Psoas muscle (tissue), 8 donors: Measurements from ENCODE around the gene SPTLC1. TPM values are rescaled to one million over a fixed set of nuclear protein-coding genes. Genes with fewer than 3 reads are reported as not detected.
"Not testable (repeated sequence)": the region's sequence is repeated elsewhere in the genome, so short reads cannot be mapped to it uniquely, and the experiment has no call there.

Source experiments
- ATAC-seq, 4 donors: fragments of 200-7000 bp; cut with Tn5 transposase; one replicate each; pipeline ENCODE4 v1.9.1; 2020; ENCODE audit warnings: moderate library complexity in 3 of 4, mild to moderate bottlenecking in 2 of 4
- DNase-seq, 2 donors: peaks; one replicate each; pipeline ENCODE4 v3.0.0-alpha.2; 2020
- H3K27ac ChIP-seq: fragments of 200-600 bp; one replicate; pipeline ENCODE4 v1.8.0; 2022
- H3K27me3 ChIP-seq, 3 donors: fragments of 200-600 bp in 1 of 3; one replicate each; pipeline versions ENCODE4 v1.6.1 to v1.8.0; 2013 to 2022; ENCODE audit warnings: low read length in 2 of 3, mild to moderate bottlenecking in 2 of 3, moderate library complexity in 1 of 3; ENCODE audit not compliant: insufficient read depth in 3 of 3
- H3K36me3 ChIP-seq, 2 donors: fragments of 200-600 bp in 1 of 2; one replicate each; pipeline versions ENCODE4 v1.6.1 to v1.8.0; 2013 to 2022; ENCODE audit warnings: low read depth in 1 of 2, mild to moderate bottlenecking in 1 of 2, moderate library complexity in 1 of 2; ENCODE audit not compliant: insufficient read depth in 1 of 2
- H3K4me1 ChIP-seq: fragments of 200-600 bp; one replicate; pipeline ENCODE4 v1.8.0; 2022
- H3K4me3 ChIP-seq: fragments of 200-600 bp; one replicate; pipeline ENCODE4 v1.8.0; 2022; ENCODE audit warnings: mild to moderate bottlenecking
- H3K9me3 ChIP-seq: fragments of 200-600 bp; one replicate; pipeline ENCODE4 v1.8.0; 2022
- WGBS, 3 donors: extraction: QIAGEN DNeasy Blood & Tissue Kit; methylation state at CpG; one replicate each; pipeline versions ENCODE4 v1.1.6 to v1.1.7; 2013; 5-methylcytosine and 5-hydroxymethylcytosine counted together
- intact Hi-C, 2 donors: fragments of 100-400 bp; cut with DNase I; formaldehyde crosslinking; loops; one replicate each; pipeline versions ENCODE4 v1.11.0 to v1.14.2; 2022
- polyA plus RNA-seq, 3 donors: library from polyadenylated mRNA; stranded (reverse); fragments of 200-250 nt; gene quantifications; one replicate each; pipeline ENCODE4 v1.2.3, GENCODE V29; 2013
- total RNA-seq, 4 donors: library from RNA; stranded (reverse); fragmentation: NEBNext Ultra II Directional in 2 of 4; extraction: Animal tissue kit (Norgen Biotek cat#: 25700) in 2 of 4; gene quantifications; one replicate each; pipeline versions ENCODE4 v1.2.1 to v1.2.4, GENCODE V29; 2021 to 2023
- TF ChIP-seq, protein P1 (sequence below): fragments of 200-600 bp; IDR thresholded peaks from one replicate; pipeline ENCODE4 v1.8.0; 2022; ENCODE audit warnings: antibody characterized with exemption
- donor health status: healthy with polysubstance abuse.
- donor health status: DM: no; HTN: no; CAD: no; lungs with moderate emphysema.
- donor health status: Bipolar disorder and iron deficiency.
- donor health status: healthy.
- donor health status: DM: yes; HTN: yes; CAD: no.
- donor health status: DM: no; HTN: no; CAD: no.
- donor health status: DM: no; HTN: no; CAD: no.
- donor health status: DM: yes; HTN: yes; CAD: no.

SPTLC1 gene
- total and polyA plus RNA-seq, 7 donors, result 12.2 to 29.8 (median 20.9) TPM

DNA sequence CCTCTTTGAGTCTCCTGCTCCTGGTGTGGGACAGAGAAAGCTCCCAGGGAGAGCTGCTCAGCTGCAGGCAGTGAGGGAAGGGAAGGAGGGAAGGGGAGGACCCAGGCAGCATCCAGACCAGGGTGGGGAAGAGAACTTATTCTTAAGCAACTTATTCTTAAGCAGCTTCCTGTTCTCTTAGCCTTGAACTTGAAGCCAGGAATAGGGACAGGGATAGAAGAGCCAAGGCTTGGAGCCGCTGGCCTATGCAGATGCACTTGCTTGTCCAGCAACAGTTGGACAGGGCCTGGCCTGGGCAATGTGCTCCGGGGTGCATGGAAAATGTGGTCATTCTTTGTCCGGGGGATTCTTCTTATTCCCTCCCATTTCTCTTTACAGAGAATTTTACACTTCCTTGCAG lies 31.4 kb upstream of the SPTLC1 start:
- H3K4me3 ChIP-seq, result no peak overlapping the region
- peak in 2 of 4 donors; percentile 17 to 27 for ATAC-seq
- intact Hi-C loops, result loop anchor here in 1 of 2 donors (10.0 kb wide), 1 partner anchor 78 kb away; no protein-coding TSS in a partner anchor

DNA sequence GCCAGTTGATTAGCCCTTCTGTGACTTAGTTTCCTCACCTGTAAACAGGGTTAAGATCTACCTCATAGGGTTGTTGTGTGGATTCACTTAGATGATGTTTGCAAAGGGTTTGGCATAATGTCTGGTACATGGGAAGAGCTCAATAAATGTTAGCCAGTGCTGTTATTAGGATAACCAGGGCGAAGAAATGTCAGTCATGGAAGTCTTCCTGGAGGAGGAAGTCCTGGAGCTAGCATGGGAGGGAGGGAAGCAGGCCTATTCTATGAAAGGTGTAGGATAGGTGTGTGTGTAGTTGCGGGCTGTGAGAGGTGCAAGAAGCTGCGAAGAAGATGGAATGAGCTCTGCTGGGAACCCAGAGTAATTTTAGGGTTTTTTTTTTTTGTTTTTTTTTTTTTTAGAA lies 30.6 kb upstream of the SPTLC1 start:
- intact Hi-C loops, result loop anchor here in 1 of 2 donors (10.0 kb wide), 1 partner anchor 79 kb away; no protein-coding TSS in a partner anchor
- H3K27ac ChIP-seq, result not testable (repeated sequence)
- WGBS, 3 donors, result 92 to 98% (median 95%) methylated on average over 3 of the region's 3 CpGs

More for the DNA sequence above, 31.4 kb upstream of the SPTLC1 start:
- no peaks in the 10 kb centered on the region for H3K9me3 ChIP-seq
- H3K36me3 ChIP-seq, result no peaks in the 10 kb centered on the region
- TF ChIP-seq, protein P1, sequence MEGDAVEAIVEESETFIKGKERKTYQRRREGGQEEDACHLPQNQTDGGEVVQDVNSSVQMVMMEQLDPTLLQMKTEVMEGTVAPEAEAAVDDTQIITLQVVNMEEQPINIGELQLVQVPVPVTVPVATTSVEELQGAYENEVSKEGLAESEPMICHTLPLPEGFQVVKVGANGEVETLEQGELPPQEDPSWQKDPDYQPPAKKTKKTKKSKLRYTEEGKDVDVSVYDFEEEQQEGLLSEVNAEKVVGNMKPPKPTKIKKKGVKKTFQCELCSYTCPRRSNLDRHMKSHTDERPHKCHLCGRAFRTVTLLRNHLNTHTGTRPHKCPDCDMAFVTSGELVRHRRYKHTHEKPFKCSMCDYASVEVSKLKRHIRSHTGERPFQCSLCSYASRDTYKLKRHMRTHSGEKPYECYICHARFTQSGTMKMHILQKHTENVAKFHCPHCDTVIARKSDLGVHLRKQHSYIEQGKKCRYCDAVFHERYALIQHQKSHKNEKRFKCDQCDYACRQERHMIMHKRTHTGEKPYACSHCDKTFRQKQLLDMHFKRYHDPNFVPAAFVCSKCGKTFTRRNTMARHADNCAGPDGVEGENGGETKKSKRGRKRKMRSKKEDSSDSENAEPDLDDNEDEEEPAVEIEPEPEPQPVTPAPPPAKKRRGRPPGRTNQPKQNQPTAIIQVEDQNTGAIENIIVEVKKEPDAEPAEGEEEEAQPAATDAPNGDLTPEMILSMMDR, result no peak
- no peaks in the 10 kb centered on the region for H3K4me1 ChIP-seq
- peak in 1 of 2 donors; percentile 38 for DNase-seq
- peaks cover 0 to 10% (median 0%) of the 10 kb centered on the region in 3 donors for H3K27me3 ChIP-seq
- 15 to 27% (median 20%) methylated on average over 3 of the region's 3 CpGs for WGBS, 3 donors
- H3K27ac ChIP-seq, result no peak overlapping the region

DNA sequence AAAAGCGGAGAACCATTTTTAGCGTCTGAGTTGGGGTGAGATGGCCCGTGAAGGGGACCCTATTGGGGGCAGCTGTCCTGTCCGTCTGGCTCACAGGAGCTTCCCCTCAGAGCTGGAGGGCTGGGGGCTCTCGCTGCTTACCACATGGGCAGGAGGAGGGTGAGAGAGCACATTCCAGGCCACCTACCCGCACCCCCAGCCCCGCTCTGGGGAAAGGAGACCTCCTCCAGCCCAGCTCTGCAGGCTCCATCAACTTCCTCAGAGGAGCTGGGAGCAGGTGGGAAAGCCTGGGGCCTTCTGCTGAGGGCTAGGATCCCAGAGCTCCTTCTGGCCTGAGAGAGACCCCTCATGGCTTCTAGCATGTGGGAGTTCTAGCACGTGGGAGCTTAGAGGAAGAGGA lies 27.1 kb upstream of the SPTLC1 start:
- Histone ChIP-seq H3K36me3 (no peaks in the 10 kb centered on the region), H3K27ac (no peak overlapping the region), H3K27me3 (peaks cover 0 to 27% (median 11%) of the 10 kb centered on the region in 3 donors), H3K4me3 (no peak overlapping the region), H3K4me1 (no peaks in the 10 kb centered on the region), H3K9me3 (no peaks in the 10 kb centered on the region)
- intact Hi-C loops, result loop anchor here in 1 of 2 donors (10.0 kb wide), 1 partner anchor 82 kb away; no protein-coding TSS in a partner anchor
- ATAC-seq, result no peak
- DNase-seq, result no peak
- WGBS, 3 donors, result 66 to 74% (median 66%) methylated on average over 8 of the region's 8 CpGs
- TF ChIP-seq, protein P1, result no peak

More for the DNA sequence above, 30.6 kb upstream of the SPTLC1 start:
- H3K4me1 ChIP-seq, H3K9me3 ChIP-seq, H3K4me3 ChIP-seq, DNase-seq, H3K36me3 ChIP-seq, ATAC-seq: not testable (repeated sequence)
- H3K27me3 ChIP-seq, result peaks cover 0 to 19% (median 6%) of the 10 kb centered on the region in 3 donors

DNA sequence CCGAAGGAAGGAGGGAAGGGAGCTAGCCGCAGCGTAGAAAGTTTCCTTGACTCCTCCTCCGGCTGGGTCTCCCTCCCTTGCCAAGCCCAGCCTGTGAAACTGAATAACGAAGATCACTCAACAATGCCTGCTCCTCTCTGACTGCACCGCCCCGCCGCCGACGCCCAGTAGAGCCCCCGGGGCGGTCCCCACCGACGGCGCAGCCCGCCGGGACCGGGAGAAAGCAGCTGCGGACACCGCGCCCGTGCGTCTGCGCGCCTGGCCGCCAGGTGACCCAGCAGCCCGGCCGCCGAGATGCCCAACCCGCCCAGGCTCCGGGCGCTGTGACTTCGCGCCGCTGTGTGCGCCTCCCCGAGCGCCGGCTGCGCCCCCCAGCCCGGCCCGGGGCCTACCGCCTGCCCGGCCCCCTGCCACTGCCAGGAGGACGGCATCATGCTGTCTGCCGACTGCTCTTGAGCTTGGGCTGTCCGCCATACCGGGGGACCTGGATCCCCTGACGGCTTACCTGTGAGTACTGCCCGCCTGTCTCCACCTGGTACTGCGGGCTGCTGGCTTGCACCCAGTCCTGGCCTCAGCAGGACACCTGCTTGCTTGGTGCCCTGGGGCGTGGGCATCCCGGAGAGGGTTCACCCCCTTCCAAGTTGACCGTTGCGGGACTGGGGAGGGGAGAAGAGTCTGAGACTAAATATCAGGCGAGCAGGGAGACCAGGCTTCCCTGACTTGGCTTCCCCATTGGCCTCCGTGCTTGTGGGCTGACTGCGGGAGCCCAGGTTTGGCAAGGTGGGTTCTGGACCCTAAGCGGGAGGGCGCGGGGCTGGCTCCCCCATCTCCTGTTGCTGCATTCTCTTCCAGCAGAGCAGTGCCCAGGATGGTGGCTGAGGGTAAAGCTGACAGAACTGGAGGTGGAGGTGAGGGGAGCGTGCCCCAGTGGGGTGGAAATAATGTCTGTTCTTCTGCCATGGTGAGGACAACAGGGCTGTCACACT lies 26.2 kb upstream of the SPTLC1 start:
- no peak overlapping the region for H3K27ac ChIP-seq
- DNase-seq, result peak in 1 of 2 donors; percentile 48

More for the DNA sequence above, 26.2 kb upstream of the SPTLC1 start:
- Histone ChIP-seq H3K4me1 (no peaks in the 10 kb centered on the region), H3K36me3 (no peaks in the 10 kb centered on the region), H3K9me3 (no peaks in the 10 kb centered on the region), H3K27me3 (peaks cover 0 to 24% (median 11%) of the 10 kb centered on the region in 3 donors), H3K4me3 (peak overlapping the region; percentile 52)
- intact Hi-C loops, result loop anchor here in 1 of 2 donors (10.0 kb wide), 1 partner anchor 83 kb away; no protein-coding TSS in a partner anchor
- ATAC-seq, result peak in 3 of 4 donors; percentile 20 to 43 (median 36)
- TF ChIP-seq, protein P1, result no peak
- WGBS, 3 donors, result 11 to 17% (median 12%) methylated on average over 51 to 62 of the region's 62 CpGs
